Esophagus muscularis mucosa (tissue), 3 donors: ENCODE results near the gene OR2V1.
"Not testable (repeated sequence)": the region's sequence is repeated elsewhere in the genome, so short reads cannot be mapped to it uniquely, and the experiment has no call there.

ENCODE experiments used
- EP300 ChIP-seq: sonication (generic); formaldehyde crosslinking; IDR thresholded peaks from one replicate; pipeline ENCODE4 v1.6.1; 2017; ENCODE audit warnings: antibody characterized with exemption
- TF ChIP-seq, protein P1 (sequence below), 3 experiments: fragments of 200-600 bp in 2 of 3; fragments of 450-650 bp in 1 of 3; sonication (generic) in 2 of 3; IDR thresholded peaks; one replicate each; pipeline ENCODE4 v1.5.1; 2017 to 2019; ENCODE audit warnings: antibody characterized with exemption in 3 of 3, mild to moderate bottlenecking in 2 of 3, moderate library complexity in 1 of 3

DNA sequence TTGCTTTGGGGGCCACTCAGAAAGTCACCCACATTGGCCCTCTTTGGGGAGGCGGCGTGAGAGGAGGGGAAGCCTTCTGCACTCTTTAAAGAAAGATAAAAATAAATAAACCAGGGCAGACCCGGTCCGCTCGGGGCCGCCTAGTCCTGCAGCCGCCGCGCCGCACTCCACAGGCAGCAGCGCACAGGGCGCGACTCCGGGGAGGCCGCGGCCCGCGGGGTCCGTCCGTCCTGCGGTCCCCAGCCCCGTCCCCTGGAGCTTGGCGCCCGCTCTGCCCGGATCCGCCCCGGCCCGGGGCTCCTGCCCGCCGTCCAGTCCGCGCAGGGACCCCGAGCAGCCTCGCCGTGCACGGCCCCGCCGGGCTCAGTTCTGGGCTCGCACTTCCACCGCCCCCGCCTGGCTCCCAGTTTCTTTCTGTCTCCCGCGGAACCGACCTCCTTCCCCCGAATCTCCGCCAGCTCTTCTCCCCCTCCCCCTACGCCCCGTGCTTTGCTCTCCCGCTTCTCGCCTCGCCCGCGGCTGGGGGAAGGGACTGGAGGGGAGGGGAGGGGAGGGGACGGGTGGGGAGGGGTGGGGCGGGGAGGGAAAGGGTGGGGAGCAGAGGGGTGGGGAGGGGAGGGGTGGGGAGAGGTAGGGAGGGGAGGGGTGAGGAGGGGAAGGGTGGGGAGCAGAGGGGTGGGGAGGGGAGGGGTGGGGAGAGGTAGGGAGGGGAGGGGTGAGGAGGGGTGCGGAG lies 33.0 kb downstream of the OR2V1 start:
- TF ChIP-seq, protein P1, sequence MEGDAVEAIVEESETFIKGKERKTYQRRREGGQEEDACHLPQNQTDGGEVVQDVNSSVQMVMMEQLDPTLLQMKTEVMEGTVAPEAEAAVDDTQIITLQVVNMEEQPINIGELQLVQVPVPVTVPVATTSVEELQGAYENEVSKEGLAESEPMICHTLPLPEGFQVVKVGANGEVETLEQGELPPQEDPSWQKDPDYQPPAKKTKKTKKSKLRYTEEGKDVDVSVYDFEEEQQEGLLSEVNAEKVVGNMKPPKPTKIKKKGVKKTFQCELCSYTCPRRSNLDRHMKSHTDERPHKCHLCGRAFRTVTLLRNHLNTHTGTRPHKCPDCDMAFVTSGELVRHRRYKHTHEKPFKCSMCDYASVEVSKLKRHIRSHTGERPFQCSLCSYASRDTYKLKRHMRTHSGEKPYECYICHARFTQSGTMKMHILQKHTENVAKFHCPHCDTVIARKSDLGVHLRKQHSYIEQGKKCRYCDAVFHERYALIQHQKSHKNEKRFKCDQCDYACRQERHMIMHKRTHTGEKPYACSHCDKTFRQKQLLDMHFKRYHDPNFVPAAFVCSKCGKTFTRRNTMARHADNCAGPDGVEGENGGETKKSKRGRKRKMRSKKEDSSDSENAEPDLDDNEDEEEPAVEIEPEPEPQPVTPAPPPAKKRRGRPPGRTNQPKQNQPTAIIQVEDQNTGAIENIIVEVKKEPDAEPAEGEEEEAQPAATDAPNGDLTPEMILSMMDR (IDR thresholded peaks at IDR 0.05) = not testable (repeated sequence)
- TF ChIP-seq EP300 = not testable (repeated sequence)
